ENCODE measurements around the gene DYRK1A. TPM values are rescaled to one million over a fixed set of nuclear protein-coding genes. Genes with fewer than 3 reads are reported as not detected.

Gene DYRK1A
- total RNA-seq, 1 donor from 2014 or later: 108 TPM

DNA sequence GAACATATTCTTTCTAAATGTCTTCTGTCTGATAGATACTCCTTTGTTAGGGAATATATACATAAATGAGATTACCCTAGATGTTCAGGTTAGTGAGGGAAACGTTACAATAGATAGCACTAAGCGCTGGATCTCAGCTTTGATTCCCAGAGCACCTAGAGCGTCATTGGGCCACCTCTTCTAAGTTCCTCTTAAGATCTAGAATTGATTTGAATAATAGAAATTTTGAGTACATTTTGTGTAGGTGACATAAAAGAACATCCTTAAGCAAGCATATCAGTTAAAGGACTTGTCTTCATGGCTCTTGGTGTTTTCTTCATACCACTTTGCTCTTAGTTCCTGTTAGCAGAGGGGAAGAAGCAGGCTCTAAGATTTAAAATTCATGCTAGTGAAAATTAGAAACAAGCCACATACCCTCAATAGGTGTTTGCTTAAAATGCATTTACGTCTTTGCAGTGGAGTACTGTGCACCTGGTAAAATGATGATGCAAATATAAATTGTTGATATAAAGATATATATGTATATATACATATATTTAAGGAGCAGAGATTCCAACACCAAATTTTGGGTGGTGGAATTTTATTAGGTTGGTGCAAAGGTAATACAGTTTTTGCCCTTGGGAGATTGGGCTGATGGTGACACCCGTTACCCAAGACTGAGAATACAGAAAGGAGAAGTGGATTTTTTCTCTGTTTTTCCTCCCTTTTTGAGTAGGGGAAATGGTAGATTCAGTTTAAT is 47.1 kb downstream of the DYRK1A start:
- no peaks in the 10 kb centered on the region for H3K27me3 ChIP-seq
- no peak overlapping the region for H3K27ac ChIP-seq
- no peaks in the 10 kb centered on the region for H3K36me3 ChIP-seq
- TF ChIP-seq EZH2phosphoT487 (IDR thresholded peaks at IDR 0.05): no peak
- TF ChIP-seq EZH2 (IDR thresholded peaks at IDR 0.05): no peak
- TF ChIP-seq CTCF (IDR thresholded peaks at IDR 0.05): no peak
- H3K4me3 ChIP-seq: no peak overlapping the region
- no peaks in the 10 kb centered on the region for H3F3A ChIP-seq (ENCODE audit: low read depth)
- Mint-ChIP-seq H3K4me1 (peaks cover 12% of the 10 kb centered on the region), H3K27ac (peak overlapping the region; percentile 15), H3K36me3 (peaks cover 28% of the 10 kb centered on the region), H3K9me3 (peaks cover 20% of the 10 kb centered on the region), H3K27me3 (ENCODE audit: insufficient read depth, low read depth) (no peaks in the 10 kb centered on the region), H3K4me3 (no peak overlapping the region)
- DNase-seq (ENCODE audit: low spot score): no peak
- peaks cover 5% of the 10 kb centered on the region for H3K4me1 ChIP-seq
- no peak overlapping the region for H3K4me2 ChIP-seq
- no peak overlapping the region for H2AFZ ChIP-seq (replicated peaks)
- peaks cover 99% of the 10 kb centered on the region for H4K20me1 ChIP-seq (ENCODE audit: low read depth)
- peaks cover 100% of the 10 kb centered on the region for H3K79me2 ChIP-seq (ENCODE audit: low read depth)
- H3K9me3 ChIP-seq (ENCODE audit: low read depth): no peaks in the 10 kb centered on the region
- H3K9ac ChIP-seq: no peak overlapping the region

GRCh38 chr21:37414292-37415253 is 48.0 kb downstream of the DYRK1A start:
- no peak for TF ChIP-seq EZH2 (IDR thresholded peaks at IDR 0.05)
- no peak for TF ChIP-seq CTCF (IDR thresholded peaks at IDR 0.05)
- TF ChIP-seq EZH2phosphoT487 (IDR thresholded peaks at IDR 0.05): no peak
- no peak overlapping the region for H3K4me3 Mint-ChIP-seq
- Histone ChIP-seq H3K36me3 (no peaks in the 10 kb centered on the region), H3K27me3 (no peaks in the 10 kb centered on the region), H3K4me3 (no peak overlapping the region), H3K4me1 (peaks cover 5% of the 10 kb centered on the region), H3K4me2 (no peak overlapping the region), H2AFZ (replicated peaks) (no peak overlapping the region), H3K9ac (no peak overlapping the region), H4K20me1 (ENCODE audit: low read depth) (peaks cover 99% of the 10 kb centered on the region), H3F3A (ENCODE audit: low read depth) (no peaks in the 10 kb centered on the region), H3K79me2 (ENCODE audit: low read depth) (peaks cover 100% of the 10 kb centered on the region), H3K27ac (no peak overlapping the region), H3K9me3 (ENCODE audit: low read depth) (no peaks in the 10 kb centered on the region)
- peaks cover 15% of the 10 kb centered on the region for H3K9me3 Mint-ChIP-seq
- DNase-seq (ENCODE audit: low spot score): no peak
- no peak overlapping the region for H3K27ac Mint-ChIP-seq
- H3K36me3 Mint-ChIP-seq: peaks cover 26% of the 10 kb centered on the region
- H3K27me3 Mint-ChIP-seq (ENCODE audit: insufficient read depth, low read depth): no peaks in the 10 kb centered on the region
- H3K4me1 Mint-ChIP-seq: peaks cover 12% of the 10 kb centered on the region

GRCh38 chr21:37415939-37416338 is 49.4 kb downstream of the DYRK1A start:
- H3K27me3 Mint-ChIP-seq (ENCODE audit: insufficient read depth, low read depth): no peaks in the 10 kb centered on the region
- no peak for DNase-seq (ENCODE audit: low spot score)
- H3K4me3 Mint-ChIP-seq: no peak overlapping the region
- Histone ChIP-seq H3K27me3 (no peaks in the 10 kb centered on the region), H3K36me3 (peaks cover under 1% of the 10 kb centered on the region), H3K27ac (no peak overlapping the region), H3K4me1 (peaks cover 5% of the 10 kb centered on the region), H3K4me2 (no peak overlapping the region), H2AFZ (replicated peaks) (no peak overlapping the region), H3F3A (ENCODE audit: low read depth) (no peaks in the 10 kb centered on the region), H3K9me3 (ENCODE audit: low read depth) (no peaks in the 10 kb centered on the region), H3K79me2 (ENCODE audit: low read depth) (peaks cover 100% of the 10 kb centered on the region), H4K20me1 (ENCODE audit: low read depth) (peaks cover 100% of the 10 kb centered on the region), H3K4me3 (no peak overlapping the region), H3K9ac (no peak overlapping the region)
- H3K9me3 Mint-ChIP-seq: peaks cover 13% of the 10 kb centered on the region
- H3K27ac Mint-ChIP-seq: no peak overlapping the region
- TF ChIP-seq EZH2phosphoT487 (IDR thresholded peaks at IDR 0.05) (no peak), EZH2 (IDR thresholded peaks at IDR 0.05) (no peak), CTCF (IDR thresholded peaks at IDR 0.05) (no peak)
- peaks cover 12% of the 10 kb centered on the region for H3K4me1 Mint-ChIP-seq
- peaks cover 26% of the 10 kb centered on the region for H3K36me3 Mint-ChIP-seq

Data from neural progenitor cell (in vitro differentiated cells).